Hepatocyte (in vitro differentiated cells): ENCODE data around the gene NXNL2. TPM values are rescaled to one million over a fixed set of nuclear protein-coding genes. Genes with fewer than 3 reads are reported as not detected.

ENCODE experiments used
- DNase-seq: peaks from one replicate; pipeline ENCODE4 v3.0.0-alpha.2; 2016; ENCODE audit warnings: low spot score
- H2AFZ ChIP-seq: fragments of 200-600 bp; sonication (generic); 2 replicates; pipeline ENCODE4 v1.6.0; 2016; ENCODE audit warnings: antibody characterized with exemption, mild to moderate bottlenecking
- H3K27ac ChIP-seq: fragments of 200-600 bp; sonication (generic); 2 replicates; pipeline ENCODE4 v1.5.1; 2016; ENCODE audit warnings: mild to moderate bottlenecking
- H3K27me3 ChIP-seq: fragments of 200-600 bp; sonication (generic); 2 replicates; pipeline ENCODE4 v1.6.1; 2016
- H3K36me3 ChIP-seq: fragments of 200-600 bp; sonication (generic); replicated peaks from 2 replicates; pipeline ENCODE4 v1.5.1; 2016; ENCODE audit warnings: low read depth; ENCODE audit not compliant: insufficient read depth
- H3K4me1 ChIP-seq: fragments of 200-600 bp; sonication (generic); 2 replicates; pipeline ENCODE4 v1.5.1; 2016; ENCODE audit warnings: mild to moderate bottlenecking, moderate library complexity; ENCODE audit not compliant: insufficient read depth
- H3K4me2 ChIP-seq: fragments of 200-600 bp; sonication (generic); 2 replicates; pipeline ENCODE4 v1.6.0; 2016
- H3K4me3 ChIP-seq: fragments of 200-600 bp; sonication (generic); 2 replicates; pipeline ENCODE4 v1.5.1; 2016; ENCODE audit warnings: mild to moderate bottlenecking
- H3K79me2 ChIP-seq: fragments of 200-600 bp; sonication (generic); 2 replicates; pipeline ENCODE4 v1.6.0; 2017; ENCODE audit warnings: mild to moderate bottlenecking
- H3K9me2 ChIP-seq: fragments of 200-600 bp; sonication (generic); replicated peaks from 2 replicates; pipeline ENCODE4 v1.6.0; 2017; ENCODE audit warnings: mild to moderate bottlenecking; ENCODE audit not compliant: insufficient read depth
- H3K9me3 ChIP-seq: fragments of 200-600 bp; sonication (generic); 2 replicates; pipeline ENCODE4 v1.5.1; 2016; ENCODE audit warnings: low read depth, mild to moderate bottlenecking
- H4K20me1 ChIP-seq: fragments of 200-600 bp; sonication (generic); 2 replicates; pipeline ENCODE4 v1.6.0; 2016; ENCODE audit warnings: mild to moderate bottlenecking; ENCODE audit not compliant: insufficient read depth, poor library complexity, severe bottlenecking
- CTCF ChIP-seq: fragments of 200-600 bp; sonication (generic); IDR thresholded peaks from 2 replicates; pipeline ENCODE4 v1.5.1; 2016; ENCODE audit warnings: antibody characterized with exemption, mild to moderate bottlenecking; ENCODE audit not compliant: poor library complexity
- EZH2 ChIP-seq: fragments of 200-600 bp; sonication (generic); IDR thresholded peaks from 2 replicates; pipeline ENCODE4 v1.6.1; 2016; ENCODE audit warnings: antibody characterized with exemption, mild to moderate bottlenecking, borderline replicate concordance
- EZH2phosphoT487 ChIP-seq: fragments of 200-600 bp; sonication (generic); IDR thresholded peaks from one replicate; pipeline ENCODE4 v1.6.1; 2018; ENCODE audit warnings: antibody characterized with exemption, mild to moderate bottlenecking, low read depth, moderate library complexity; ENCODE audit not compliant: unreplicated experiment, severe bottlenecking
- WGBS: methylation state at CpG from one replicate; pipeline ENCODE4 v1.1.6; 2016; ENCODE audit warnings: low lambda C conversion rate; ENCODE audit errors: missing lambda C conversion rate; 5-methylcytosine and 5-hydroxymethylcytosine counted together
- polyA plus RNA-seq: library from polyadenylated mRNA; unstranded; fragments of >200 nt; fragmentation: Nextera tagmentation; extraction: Ambion mirVana; gene quantifications from 2 replicates; pipeline ENCODE4 v1.2.1, GENCODE V29; 2016
- total RNA-seq: library from RNA; depleted of rRNA; stranded (reverse); fragments of >200 nt; gene quantifications from 2 replicates; pipeline ENCODE4 v1.2.3, GENCODE V29; 2014

The NXNL2 gene
- total and polyA plus RNA-seq, 2 experiments from 2014 or later, result 0.57 to 2.5 TPM

DNA sequence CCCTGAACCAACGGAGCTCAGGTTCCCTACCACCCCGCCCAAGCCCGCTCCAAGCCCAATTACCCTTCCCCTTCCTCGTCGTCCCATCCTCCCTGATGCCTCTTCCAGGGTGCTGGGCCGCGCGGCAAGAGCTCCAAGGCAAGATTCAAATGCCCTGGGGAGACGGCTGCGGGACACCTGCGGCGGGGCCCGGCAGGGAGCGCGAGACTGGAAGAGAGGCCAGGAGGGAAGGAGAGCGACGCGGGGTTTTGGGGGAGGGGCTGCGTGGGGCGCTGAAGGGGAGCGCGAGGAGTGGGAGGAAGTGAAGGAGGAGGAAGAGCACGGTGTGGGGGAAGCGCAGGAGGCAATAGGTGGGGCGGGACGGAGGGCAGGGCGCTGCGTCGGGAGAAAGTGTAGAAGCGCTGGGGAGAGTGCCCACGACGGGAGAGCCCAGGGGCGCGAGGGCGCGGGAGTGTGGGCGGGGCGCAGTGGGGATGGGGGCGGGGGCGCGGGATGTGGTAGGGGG is 975 bp upstream of the NXNL2 start:
- Histone ChIP-seq H3K27me3 (no peaks in the 10 kb centered on the region), H3K36me3 (no peaks in the 10 kb centered on the region), H3K4me2 (peak overlapping the region; percentile 97), H3K9me2 (no peaks in the 10 kb centered on the region), H3K4me1 (peaks cover 34% of the 10 kb centered on the region), H2AFZ (peak overlapping the region; percentile 62), H4K20me1 (no peaks in the 10 kb centered on the region), H3K4me3 (peak overlapping the region; percentile 67), H3K27ac (peak overlapping the region; percentile 93), H3K9me3 (no peaks in the 10 kb centered on the region), H3K79me2 (no peaks in the 10 kb centered on the region)
- peak; percentile 73 for DNase-seq
- TF ChIP-seq EZH2 (no peak), CTCF (peak; percentile 13)
- WGBS, result 4% methylated on average over 15 of the region's 41 CpGs

- H3K4me3 ChIP-seq, result peak overlapping the region; percentile 67
- H3K36me3 ChIP-seq, result no peaks in the 10 kb centered on the region
- WGBS, result 12% methylated on average over 63 of the region's 75 CpGs
- H3K79me2 ChIP-seq, result no peaks in the 10 kb centered on the region
- peak; percentile 66 for DNase-seq
- peak overlapping the region; percentile 68 for H3K27ac ChIP-seq
- TF ChIP-seq EZH2, result no peak
- peak; percentile 15 for TF ChIP-seq CTCF
- H3K4me2 ChIP-seq, result peak overlapping the region; percentile 97
- no peaks in the 10 kb centered on the region for H3K9me3 ChIP-seq
- H3K27me3 ChIP-seq, result no peaks in the 10 kb centered on the region
- H3K4me1 ChIP-seq, result peaks cover 23% of the 10 kb centered on the region
- H3K9me2 ChIP-seq, result no peaks in the 10 kb centered on the region
- peak overlapping the region; percentile 87 for H2AFZ ChIP-seq
- H4K20me1 ChIP-seq, result no peaks in the 10 kb centered on the region
Measured at GRCh38 chr9:88535226-88536022, 446 bp downstream of the NXNL2 start.

- Histone ChIP-seq H3K4me3 (peak overlapping the region; percentile 67), H3K27ac (peak overlapping the region; percentile 68), H3K4me2 (peak overlapping the region; percentile 97), H4K20me1 (no peaks in the 10 kb centered on the region), H3K9me2 (no peaks in the 10 kb centered on the region), H3K9me3 (no peaks in the 10 kb centered on the region), H2AFZ (peak overlapping the region; percentile 87), H3K4me1 (peaks cover 20% of the 10 kb centered on the region), H3K36me3 (no peaks in the 10 kb centered on the region), H3K27me3 (no peaks in the 10 kb centered on the region), H3K79me2 (no peaks in the 10 kb centered on the region)
- TF ChIP-seq EZH2phosphoT487 (no peak), EZH2 (no peak), CTCF (no peak)
- 60% methylated on average over 18 of the region's 18 CpGs for WGBS
- DNase-seq, result no peak
Measured at GRCh38 chr9:88536023-88536324, 996 bp downstream of the NXNL2 start.
